Spleen (tissue), 7 donors: ENCODE results near the gene CGNL1.

ENCODE experiments used
- POLR2A ChIP-seq, 3 donors: fragments of 450-650 bp; IDR thresholded peaks; one replicate each; pipeline ENCODE4 v1.5.1; 2017; ENCODE audit warnings: antibody characterized with exemption in 3 of 3, mild to moderate bottlenecking in 1 of 3
- POLR2AphosphoS5 ChIP-seq, 3 donors: sonication (generic); formaldehyde crosslinking; IDR thresholded peaks; one replicate each; pipeline ENCODE4 v1.5.1; 2017; ENCODE audit warnings: antibody characterized with exemption in 3 of 3
- TF ChIP-seq, protein P1 (sequence below), 11 experiments: fragments of 200-600 bp in 7 of 11; fragments of 450-650 bp in 4 of 11; sonication (generic) in 4 of 11; IDR thresholded peaks in 8 of 11; conservative IDR thresholded peaks in 3 of 11; 1 replicate in 7 of 11; 2 replicates in 4 of 11; pipeline versions ENCODE4 v1.4.0 to v1.8.0; 2016 to 2021; ENCODE audit warnings: antibody characterized with exemption in 11 of 11, inconsistent platforms in 4 of 11, mild to moderate bottlenecking in 1 of 11
- donor health status: DM: no; HTN: no; CAD: no; lungs with moderate emphysema.
- donor health status: DM: no; HTN: no; CAD: no.
- donor health status: DM: no; HTN: no; CAD: no.

DNA sequence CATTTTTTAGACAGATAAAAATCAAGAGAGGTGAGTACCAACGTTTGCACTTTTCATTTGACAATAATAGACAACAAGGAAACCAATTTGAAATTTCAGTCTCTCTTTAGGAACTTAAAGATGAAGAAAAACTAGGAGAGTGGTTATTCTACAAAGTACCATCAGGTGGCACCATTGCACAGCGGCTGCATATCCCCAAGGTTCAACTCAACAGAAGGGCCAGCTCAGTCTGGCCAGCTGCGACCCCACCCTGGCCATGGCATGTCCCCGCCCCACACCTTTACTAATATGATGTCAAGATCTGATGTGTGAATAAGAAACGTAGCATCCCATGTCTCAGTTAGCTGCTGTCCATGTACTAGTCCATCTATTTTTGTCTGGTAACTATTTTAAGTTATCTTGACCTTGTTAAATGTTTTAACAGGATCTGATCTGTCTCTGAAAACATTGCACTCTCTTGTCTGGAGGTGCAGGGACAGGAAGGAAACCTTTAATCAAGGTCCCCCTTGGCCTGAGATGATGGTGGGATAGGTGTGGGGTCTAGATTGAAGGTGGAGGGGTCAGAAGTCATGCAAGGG, 35.5 kb upstream of the CGNL1 start:
- TF ChIP-seq, protein P1, sequence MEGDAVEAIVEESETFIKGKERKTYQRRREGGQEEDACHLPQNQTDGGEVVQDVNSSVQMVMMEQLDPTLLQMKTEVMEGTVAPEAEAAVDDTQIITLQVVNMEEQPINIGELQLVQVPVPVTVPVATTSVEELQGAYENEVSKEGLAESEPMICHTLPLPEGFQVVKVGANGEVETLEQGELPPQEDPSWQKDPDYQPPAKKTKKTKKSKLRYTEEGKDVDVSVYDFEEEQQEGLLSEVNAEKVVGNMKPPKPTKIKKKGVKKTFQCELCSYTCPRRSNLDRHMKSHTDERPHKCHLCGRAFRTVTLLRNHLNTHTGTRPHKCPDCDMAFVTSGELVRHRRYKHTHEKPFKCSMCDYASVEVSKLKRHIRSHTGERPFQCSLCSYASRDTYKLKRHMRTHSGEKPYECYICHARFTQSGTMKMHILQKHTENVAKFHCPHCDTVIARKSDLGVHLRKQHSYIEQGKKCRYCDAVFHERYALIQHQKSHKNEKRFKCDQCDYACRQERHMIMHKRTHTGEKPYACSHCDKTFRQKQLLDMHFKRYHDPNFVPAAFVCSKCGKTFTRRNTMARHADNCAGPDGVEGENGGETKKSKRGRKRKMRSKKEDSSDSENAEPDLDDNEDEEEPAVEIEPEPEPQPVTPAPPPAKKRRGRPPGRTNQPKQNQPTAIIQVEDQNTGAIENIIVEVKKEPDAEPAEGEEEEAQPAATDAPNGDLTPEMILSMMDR (IDR thresholded peaks at IDR 0.05 in 8 of 11, conservative IDR thresholded peaks at IDR 0.05 in 3 of 11): peak; percentile 39 to 79 (median 72)
- TF ChIP-seq POLR2A (IDR thresholded peaks at IDR 0.05): no peak
- TF ChIP-seq POLR2AphosphoS5 (IDR thresholded peaks at IDR 0.05): no peak
